Measurements from ENCODE around the gene GM2A. TPM values are rescaled to one million over a fixed set of nuclear protein-coding genes. Genes with fewer than 3 reads are reported as not detected.

GM2A gene
- total RNA-seq, 4 donors from 2014 or later = 28.3 to 32.0 (median 30.1) TPM

DNA sequence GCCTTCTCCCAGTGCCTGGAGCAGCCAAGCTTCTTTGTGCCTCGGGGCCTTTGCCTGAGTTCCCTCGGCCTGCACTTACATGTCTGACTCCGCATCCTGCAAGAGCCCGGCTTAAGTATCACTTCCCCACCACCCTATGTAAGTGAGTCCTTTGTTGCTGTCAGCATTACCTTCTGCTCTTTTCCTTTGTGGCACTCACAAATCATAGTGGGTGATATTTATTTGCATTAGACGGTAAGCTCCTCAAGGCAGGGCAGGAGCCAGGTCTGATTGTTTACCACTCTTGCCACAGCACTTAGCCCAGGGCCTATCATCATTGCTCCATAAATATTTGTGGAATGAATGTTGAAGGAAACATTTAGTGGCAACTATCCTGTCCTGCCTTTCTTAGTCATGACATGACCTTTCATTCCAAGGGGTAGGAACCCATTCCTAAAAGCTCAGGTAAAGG lies 4.8 kb downstream of the GM2A start:
- 84% methylated on average over 5 of the region's 5 CpGs for WGBS

DNA sequence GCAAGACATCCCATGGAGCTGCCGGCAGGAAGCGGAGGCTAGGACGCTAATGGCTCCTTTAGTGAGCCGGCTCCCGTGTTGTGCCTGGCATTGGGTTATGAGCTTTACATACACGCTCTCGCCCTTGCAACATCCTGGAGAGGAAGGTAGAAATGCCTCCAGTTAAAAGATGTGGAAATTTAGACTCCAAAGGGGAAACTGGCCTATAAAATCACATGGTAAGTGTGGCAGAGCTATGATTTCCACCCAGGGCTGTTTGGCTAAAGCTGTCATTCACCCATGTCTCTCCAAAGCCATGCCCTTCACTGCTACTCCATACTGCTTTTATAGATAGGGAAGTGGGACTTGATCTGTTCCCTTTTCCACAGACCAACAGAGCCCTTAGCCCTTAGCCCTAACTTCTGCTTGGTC lies 5.2 kb downstream of the GM2A start:
- TF ChIP-seq EP300 (IDR thresholded peaks at IDR 0.05) = no peak
- TF ChIP-seq POLR2A (IDR thresholded peaks at IDR 0.05; ENCODE audit: low read depth) = no peak
- TF ChIP-seq, protein P1, sequence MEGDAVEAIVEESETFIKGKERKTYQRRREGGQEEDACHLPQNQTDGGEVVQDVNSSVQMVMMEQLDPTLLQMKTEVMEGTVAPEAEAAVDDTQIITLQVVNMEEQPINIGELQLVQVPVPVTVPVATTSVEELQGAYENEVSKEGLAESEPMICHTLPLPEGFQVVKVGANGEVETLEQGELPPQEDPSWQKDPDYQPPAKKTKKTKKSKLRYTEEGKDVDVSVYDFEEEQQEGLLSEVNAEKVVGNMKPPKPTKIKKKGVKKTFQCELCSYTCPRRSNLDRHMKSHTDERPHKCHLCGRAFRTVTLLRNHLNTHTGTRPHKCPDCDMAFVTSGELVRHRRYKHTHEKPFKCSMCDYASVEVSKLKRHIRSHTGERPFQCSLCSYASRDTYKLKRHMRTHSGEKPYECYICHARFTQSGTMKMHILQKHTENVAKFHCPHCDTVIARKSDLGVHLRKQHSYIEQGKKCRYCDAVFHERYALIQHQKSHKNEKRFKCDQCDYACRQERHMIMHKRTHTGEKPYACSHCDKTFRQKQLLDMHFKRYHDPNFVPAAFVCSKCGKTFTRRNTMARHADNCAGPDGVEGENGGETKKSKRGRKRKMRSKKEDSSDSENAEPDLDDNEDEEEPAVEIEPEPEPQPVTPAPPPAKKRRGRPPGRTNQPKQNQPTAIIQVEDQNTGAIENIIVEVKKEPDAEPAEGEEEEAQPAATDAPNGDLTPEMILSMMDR (IDR thresholded peaks at IDR 0.05) = no peak
- Histone ChIP-seq H3K9me3 (no peaks in the 10 kb centered on the region), H3K4me3 (no peak overlapping the region), H3K36me3 (peaks cover 7 to 32% (median 17%) of the 10 kb centered on the region in 4 donors), H3K27me3 (no peaks in the 10 kb centered on the region), H3K4me1 (peaks cover 24 to 48% (median 35%) of the 10 kb centered on the region in 4 donors), H3K27ac (replicated peaks in 1 of 4) (no peak overlapping the region)
- WGBS = 92% methylated on average over 7 of the region's 7 CpGs
- intact Hi-C loops (cut with DNase I) = no loop called here
- no peak for DNase-seq (ENCODE audit: extremely low spot score)

More for the DNA sequence above, 4.8 kb downstream of the GM2A start:
- Histone ChIP-seq H3K36me3 (peaks cover 4 to 32% (median 16%) of the 10 kb centered on the region in 4 donors), H3K27me3 (no peaks in the 10 kb centered on the region), H3K4me3 (no peak overlapping the region), H3K4me1 (peaks cover 24 to 48% (median 35%) of the 10 kb centered on the region in 4 donors), H3K27ac (replicated peaks in 1 of 4) (no peak overlapping the region), H3K9me3 (no peaks in the 10 kb centered on the region)
- intact Hi-C loops (cut with DNase I) = no loop called here
- TF ChIP-seq, protein P1 (IDR thresholded peaks at IDR 0.05) = no peak
- TF ChIP-seq POLR2A (IDR thresholded peaks at IDR 0.05; ENCODE audit: low read depth) = no peak
- TF ChIP-seq POLR2AphosphoS5 (IDR thresholded peaks at IDR 0.05) = no peak
- TF ChIP-seq EP300 (IDR thresholded peaks at IDR 0.05) = no peak
- DNase-seq (ENCODE audit: extremely low spot score) = no peak

DNA sequence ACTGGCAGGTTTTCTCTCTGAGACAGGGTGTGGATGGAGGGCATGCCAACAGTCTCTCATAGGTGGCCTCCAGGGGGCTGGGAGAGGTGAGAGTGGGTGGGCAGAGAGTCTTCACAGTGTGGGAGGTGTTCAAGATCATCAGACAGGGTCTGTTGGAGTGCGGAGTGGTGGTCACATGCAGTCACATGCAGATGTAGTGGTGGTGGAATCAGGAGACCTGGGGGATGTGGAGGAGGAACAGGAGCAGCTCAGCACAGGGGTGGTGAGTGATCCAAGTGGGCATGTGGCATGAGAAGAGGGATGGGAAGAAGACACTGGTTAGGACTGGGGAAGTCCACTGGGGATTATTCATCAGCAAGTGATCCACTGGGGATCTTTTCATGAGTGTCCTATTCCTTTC lies 5.8 kb downstream of the GM2A start:
- Histone ChIP-seq H3K27me3 (no peaks in the 10 kb centered on the region), H3K9me3 (no peaks in the 10 kb centered on the region), H3K4me1 (peaks cover 23 to 45% (median 31%) of the 10 kb centered on the region in 4 donors), H3K27ac (replicated peaks in 1 of 4) (no peak overlapping the region), H3K36me3 (peaks cover 7 to 32% (median 17%) of the 10 kb centered on the region in 4 donors), H3K4me3 (no peak overlapping the region)
- DNase-seq (ENCODE audit: extremely low spot score) = no peak
- intact Hi-C loops (cut with DNase I) = no loop called here
- 0% methylated on average over 1 of the region's 1 CpG for WGBS
- TF ChIP-seq POLR2AphosphoS5 (IDR thresholded peaks at IDR 0.05) (no peak), EP300 (IDR thresholded peaks at IDR 0.05) (no peak), POLR2A (IDR thresholded peaks at IDR 0.05; ENCODE audit: low read depth) (no peak)
- TF ChIP-seq, protein P1 (IDR thresholded peaks at IDR 0.05) = no peak

DNA sequence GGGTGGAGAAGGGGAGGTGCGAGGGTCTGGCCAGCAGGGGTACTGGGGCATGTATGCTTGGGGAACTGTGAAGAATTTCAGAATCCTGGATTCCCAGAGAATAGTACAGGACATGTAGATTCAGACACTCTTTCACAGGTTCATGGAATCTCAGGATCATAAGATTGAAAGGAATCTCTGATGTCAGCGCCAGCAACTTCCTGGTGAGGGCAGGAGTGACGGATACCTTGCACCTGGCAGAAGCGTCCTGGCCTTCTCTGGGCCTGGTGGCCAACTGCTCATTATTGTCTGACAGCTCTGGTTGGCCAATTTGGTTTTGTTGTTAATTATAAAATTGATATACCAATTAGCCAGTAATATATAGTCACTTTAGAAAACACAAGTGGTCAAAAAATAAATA lies 6.9 kb downstream of the GM2A start:
- no peak overlapping the region for H3K27ac ChIP-seq (replicated peaks in 1 of 4)
- H3K9me3 ChIP-seq = no peaks in the 10 kb centered on the region
- H3K27me3 ChIP-seq = no peaks in the 10 kb centered on the region
- DNase-seq (ENCODE audit: extremely low spot score) = no peak
- peaks cover 17 to 35% (median 20%) of the 10 kb centered on the region in 4 donors for H3K4me1 ChIP-seq
- no peak overlapping the region for H3K4me3 ChIP-seq
- H3K36me3 ChIP-seq = peaks cover 7 to 41% (median 17%) of the 10 kb centered on the region in 4 donors
- 94% methylated on average over 4 of the region's 4 CpGs for WGBS
- TF ChIP-seq, protein P1 (IDR thresholded peaks at IDR 0.05) = no peak
- TF ChIP-seq EP300 (IDR thresholded peaks at IDR 0.05) = no peak
- no peak for TF ChIP-seq POLR2AphosphoS5 (IDR thresholded peaks at IDR 0.05)
- TF ChIP-seq POLR2A (IDR thresholded peaks at IDR 0.05; ENCODE audit: low read depth) = no peak
- intact Hi-C loops (cut with DNase I) = no loop called here

DNA sequence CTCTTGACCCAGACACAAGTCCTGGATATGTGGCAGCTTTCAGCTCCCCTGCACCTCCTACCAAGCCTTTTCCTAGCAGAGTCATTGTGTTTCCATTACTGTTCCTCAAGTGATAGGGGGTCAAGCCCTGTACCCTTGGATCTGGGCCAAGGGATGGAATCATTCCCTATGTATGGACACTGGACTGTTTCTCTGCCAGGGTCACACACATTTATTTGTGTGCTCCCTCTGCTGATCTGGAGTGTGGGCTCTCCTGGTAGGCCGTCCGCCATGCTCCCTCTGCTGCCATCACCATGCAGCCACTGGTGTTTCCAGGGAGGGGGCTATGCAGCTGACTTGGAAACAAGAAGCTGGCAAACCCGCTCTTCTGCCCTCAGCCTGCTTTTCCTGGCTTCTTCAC lies 9.5 kb downstream of the GM2A start:
- Histone ChIP-seq H3K4me3 (no peak overlapping the region), H3K27ac (replicated peaks in 1 of 4) (no peak overlapping the region), H3K27me3 (no peaks in the 10 kb centered on the region), H3K4me1 (peaks cover 3 to 11% (median 8%) of the 10 kb centered on the region in 4 donors), H3K9me3 (no peaks in the 10 kb centered on the region), H3K36me3 (peaks cover 18 to 65% (median 27%) of the 10 kb centered on the region in 4 donors)
- TF ChIP-seq POLR2AphosphoS5 (IDR thresholded peaks at IDR 0.05) = no peak
- intact Hi-C loops (cut with DNase I) = no loop called here
- DNase-seq (ENCODE audit: extremely low spot score) = no peak
- 93% methylated on average over 3 of the region's 3 CpGs for WGBS

All from esophagus muscularis mucosa (tissue), 4 donors.